Gastrocnemius medialis (tissue), 4 donors: ENCODE results near the gene RBM28.

Experiments
- POLR2A ChIP-seq, 2 donors: fragments of 450-650 bp; IDR thresholded peaks; one replicate each; pipeline ENCODE4 v1.6.1; 2017; ENCODE audit warnings: antibody characterized with exemption in 2 of 2, mild to moderate bottlenecking in 2 of 2, moderate library complexity in 2 of 2
- TF ChIP-seq, protein P1 (sequence below), 5 experiments: fragments of 450-650 bp in 3 of 5; fragments of 200-600 bp in 2 of 5; sonication (generic) in 2 of 5; IDR thresholded peaks in 4 of 5; conservative IDR thresholded peaks in 1 of 5; 1 replicate in 4 of 5; 2 replicates in 1 of 5; pipeline ENCODE4 v1.5.1; 2016 to 2019; ENCODE audit warnings: antibody characterized with exemption in 5 of 5, mild to moderate bottlenecking in 3 of 5, moderate library complexity in 3 of 5

GRCh38 chr7:128310499-128310898 lies 33.2 kb downstream of the RBM28 start:
- TF ChIP-seq, protein P1, sequence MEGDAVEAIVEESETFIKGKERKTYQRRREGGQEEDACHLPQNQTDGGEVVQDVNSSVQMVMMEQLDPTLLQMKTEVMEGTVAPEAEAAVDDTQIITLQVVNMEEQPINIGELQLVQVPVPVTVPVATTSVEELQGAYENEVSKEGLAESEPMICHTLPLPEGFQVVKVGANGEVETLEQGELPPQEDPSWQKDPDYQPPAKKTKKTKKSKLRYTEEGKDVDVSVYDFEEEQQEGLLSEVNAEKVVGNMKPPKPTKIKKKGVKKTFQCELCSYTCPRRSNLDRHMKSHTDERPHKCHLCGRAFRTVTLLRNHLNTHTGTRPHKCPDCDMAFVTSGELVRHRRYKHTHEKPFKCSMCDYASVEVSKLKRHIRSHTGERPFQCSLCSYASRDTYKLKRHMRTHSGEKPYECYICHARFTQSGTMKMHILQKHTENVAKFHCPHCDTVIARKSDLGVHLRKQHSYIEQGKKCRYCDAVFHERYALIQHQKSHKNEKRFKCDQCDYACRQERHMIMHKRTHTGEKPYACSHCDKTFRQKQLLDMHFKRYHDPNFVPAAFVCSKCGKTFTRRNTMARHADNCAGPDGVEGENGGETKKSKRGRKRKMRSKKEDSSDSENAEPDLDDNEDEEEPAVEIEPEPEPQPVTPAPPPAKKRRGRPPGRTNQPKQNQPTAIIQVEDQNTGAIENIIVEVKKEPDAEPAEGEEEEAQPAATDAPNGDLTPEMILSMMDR (IDR thresholded peaks at IDR 0.05 in 4 of 5, conservative IDR thresholded peaks at IDR 0.05 in 1 of 5) = no peak
- no peak for TF ChIP-seq POLR2A (IDR thresholded peaks at IDR 0.05)
